GM13976 (cell line): ENCODE measurements around the gene S1PR4.

Source experiments
- DNase-seq: peaks from one replicate; pipeline ENCODE4 v3.0.0; 2012; ENCODE audit warnings: low spot score
- in situ Hi-C: fragments of 300-500 bp; cut with MboI; formaldehyde crosslinking; loops from one replicate; pipeline ENCODE4 v1.12.0; 2022; ENCODE audit warnings: low sequenced_read_pairs, mixed read lengths, inconsistent platforms; ENCODE audit not compliant: unreplicated experiment
- TF ChIP-seq, protein P1 (sequence below): IDR thresholded peaks from 2 replicates; pipeline ENCODE4 v1.5.1; 2012; ENCODE audit warnings: borderline replicate concordance, mild to moderate bottlenecking; ENCODE audit not compliant: insufficient read depth; ENCODE audit errors: extremely low read depth, missing control alignments, control extremely low read depth

S1PR4 gene

DNA sequence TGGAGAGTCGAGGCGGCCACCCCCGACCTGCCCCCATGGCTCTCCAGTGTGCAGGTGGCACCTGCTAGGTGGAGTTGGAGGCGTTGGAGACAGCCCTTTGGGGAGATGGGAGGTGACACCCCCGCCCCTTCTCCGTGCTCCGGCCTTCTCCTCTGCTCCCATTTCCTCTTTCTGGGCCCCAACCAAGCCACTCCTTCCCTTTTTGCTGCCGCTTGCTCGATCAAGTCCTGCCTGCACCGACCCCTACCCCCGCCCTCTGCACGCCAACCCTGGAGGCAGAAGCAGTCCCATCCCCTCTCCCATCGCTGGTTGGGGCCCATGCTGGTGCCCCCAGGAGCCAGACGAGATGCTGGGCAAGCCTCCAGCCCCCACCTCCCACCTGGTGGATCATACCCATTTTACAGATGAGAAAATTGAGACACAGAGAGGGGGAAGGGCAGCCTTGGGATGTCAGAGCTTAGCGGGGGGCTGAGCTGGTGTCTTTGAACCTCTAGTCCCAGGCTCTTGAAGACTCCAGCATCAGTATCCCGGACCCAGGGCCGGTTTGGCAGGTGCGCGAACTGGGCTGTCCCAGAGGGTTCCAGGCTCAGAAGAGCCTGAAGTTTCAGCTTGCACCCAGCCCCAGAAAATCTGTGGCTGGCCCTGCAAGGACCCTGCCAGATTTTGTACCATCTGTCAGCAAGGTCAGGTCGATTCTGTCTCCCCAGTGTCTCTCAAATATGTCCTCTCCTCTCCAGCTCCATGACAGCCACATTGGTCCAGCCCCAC, 32.5 kb upstream of the S1PR4 start:
- TF ChIP-seq, protein P1, sequence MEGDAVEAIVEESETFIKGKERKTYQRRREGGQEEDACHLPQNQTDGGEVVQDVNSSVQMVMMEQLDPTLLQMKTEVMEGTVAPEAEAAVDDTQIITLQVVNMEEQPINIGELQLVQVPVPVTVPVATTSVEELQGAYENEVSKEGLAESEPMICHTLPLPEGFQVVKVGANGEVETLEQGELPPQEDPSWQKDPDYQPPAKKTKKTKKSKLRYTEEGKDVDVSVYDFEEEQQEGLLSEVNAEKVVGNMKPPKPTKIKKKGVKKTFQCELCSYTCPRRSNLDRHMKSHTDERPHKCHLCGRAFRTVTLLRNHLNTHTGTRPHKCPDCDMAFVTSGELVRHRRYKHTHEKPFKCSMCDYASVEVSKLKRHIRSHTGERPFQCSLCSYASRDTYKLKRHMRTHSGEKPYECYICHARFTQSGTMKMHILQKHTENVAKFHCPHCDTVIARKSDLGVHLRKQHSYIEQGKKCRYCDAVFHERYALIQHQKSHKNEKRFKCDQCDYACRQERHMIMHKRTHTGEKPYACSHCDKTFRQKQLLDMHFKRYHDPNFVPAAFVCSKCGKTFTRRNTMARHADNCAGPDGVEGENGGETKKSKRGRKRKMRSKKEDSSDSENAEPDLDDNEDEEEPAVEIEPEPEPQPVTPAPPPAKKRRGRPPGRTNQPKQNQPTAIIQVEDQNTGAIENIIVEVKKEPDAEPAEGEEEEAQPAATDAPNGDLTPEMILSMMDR = no peak
- no peak for DNase-seq
- in situ Hi-C loops = no loop called here

DNA sequence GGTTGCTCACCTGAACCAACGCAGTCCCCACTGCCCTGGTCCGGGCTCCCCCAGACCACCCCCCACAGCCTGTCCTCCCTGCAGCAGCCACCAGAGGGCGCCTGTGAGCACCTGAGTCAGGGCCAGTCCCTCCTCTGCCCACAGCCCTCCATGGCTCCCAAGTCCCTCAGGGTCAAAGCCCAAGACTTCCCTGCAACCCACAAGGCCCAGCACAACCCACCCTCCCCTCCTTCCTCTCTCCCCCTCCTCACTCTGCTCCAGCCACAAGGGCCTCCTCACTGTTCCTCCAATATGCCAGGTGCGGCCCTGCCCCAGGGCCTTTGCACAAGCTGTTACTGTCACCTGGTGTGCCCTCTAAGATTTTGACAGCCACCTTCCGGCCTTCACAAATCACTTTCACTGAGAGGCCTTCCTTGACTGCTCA, 31.9 kb upstream of the S1PR4 start:
- in situ Hi-C loops = no loop called here
- peak; percentile 64 for DNase-seq
- TF ChIP-seq, protein P1 = peak; percentile 69

DNA sequence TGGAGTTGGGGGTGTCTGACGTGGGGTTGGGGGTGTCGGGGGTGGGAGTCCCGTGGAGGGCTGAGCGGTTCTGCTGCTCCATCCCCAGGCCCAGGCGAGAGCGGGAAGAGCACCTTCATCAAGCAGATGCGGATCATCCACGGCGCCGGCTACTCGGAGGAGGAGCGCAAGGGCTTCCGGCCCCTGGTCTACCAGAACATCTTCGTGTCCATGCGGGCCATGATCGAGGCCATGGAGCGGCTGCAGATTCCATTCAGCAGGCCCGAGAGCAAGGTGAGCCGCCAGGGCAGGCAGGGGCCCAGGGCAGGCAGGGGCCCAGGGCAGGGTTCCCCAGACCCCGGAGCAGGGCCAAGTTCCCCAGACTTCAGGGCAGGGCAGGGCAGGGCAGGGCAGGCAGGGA, 30.1 kb upstream of the S1PR4 start:
- in situ Hi-C loops = no loop called here
- no peak for DNase-seq
- TF ChIP-seq, protein P1 = no peak

DNA sequence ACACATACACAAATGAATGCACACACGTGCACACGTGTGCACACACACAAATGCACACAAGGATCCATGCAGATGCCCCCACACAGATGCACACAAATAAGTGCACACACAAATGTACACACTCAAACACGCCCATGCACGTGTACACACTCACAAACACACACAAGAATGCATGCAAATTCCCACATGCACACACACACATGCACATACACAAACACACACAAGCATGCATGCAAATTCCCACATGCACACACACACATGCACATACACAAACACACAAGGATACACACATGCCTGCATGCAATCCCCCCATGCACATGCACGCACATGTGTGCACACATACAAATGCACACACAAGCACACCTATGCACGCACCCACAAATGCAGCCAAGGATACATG, 29.5 kb upstream of the S1PR4 start:
- DNase-seq = no peak
- TF ChIP-seq, protein P1 = no peak
- in situ Hi-C loops = no loop called here

DNA sequence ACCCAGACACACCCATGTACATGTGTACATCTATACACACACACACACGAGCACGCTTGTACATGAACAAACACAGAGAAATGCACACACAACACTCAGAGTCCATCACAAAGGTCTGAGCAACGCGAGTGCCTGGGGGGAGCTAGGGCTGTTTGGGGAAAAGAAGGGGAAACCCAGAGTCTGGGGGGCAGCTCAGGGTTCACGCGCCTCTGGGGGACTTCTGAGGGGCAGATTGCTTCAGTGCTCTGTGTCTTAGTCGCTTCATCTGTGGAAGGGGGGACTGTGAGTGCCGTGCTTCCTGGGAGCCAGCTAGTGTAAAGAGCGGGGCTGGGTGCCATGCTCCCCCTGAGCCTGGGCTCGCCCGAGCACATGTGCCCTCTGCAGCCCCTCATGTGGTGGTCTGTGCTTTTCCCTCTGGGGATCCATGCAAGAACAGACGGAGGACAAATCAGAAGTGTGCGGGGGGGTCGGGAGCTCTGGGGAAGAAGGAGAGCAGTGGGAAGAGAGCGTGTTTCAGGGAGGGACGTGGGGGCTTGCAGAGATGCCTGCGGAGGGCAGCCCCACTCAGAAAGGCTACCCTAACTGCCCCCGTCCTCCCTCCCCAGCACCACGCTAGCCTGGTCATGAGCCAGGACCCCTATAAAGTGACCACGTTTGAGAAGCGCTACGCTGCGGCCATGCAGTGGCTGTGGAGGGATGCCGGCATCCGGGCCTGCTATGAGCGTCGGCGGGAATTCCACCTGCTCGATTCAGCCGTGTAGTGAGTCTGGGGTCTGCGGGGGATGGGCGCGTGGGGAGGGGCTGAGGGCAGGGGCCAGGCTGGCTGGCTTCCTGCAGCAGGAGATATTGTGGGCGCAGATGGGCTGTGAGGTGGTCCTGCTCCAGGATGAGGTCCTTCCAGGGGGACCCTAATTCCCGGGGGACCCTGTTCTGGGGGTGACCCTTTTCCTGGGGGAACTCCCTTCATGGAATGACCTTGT, 28.8 kb upstream of the S1PR4 start:
- TF ChIP-seq, protein P1 = no peak
- in situ Hi-C loops = no loop called here
- DNase-seq = peak; percentile 55

DNA sequence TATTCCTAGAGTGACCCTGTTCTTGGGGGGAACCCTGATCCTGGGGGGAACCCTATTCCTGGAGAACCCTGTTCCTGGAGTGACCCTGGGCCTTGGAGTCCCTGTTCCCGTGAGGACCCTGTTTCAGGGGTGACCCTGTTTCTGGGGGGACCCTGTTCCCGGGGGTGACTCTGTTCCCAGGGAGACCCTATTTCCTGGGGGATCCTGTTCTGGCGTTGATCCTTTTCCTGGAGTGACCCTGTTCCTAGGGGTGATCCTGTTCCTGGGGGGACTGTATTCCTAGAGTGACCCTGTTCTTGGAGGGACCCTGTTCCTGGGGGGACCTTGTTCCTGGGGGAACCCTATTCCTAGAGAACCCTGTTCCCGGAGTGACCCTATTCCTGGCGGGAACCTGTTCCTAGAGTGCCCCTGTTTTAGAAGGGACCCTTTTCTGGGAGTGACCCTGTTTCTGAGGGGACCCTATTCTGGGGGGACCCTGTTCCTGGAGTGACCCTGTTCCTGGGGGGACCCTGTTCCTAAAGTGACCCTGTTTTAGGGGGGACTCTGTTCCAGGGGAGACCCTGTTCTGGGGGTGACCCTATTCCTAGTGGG, 27.7 kb upstream of the S1PR4 start:
- TF ChIP-seq, protein P1 = no peak
- in situ Hi-C loops = no loop called here
- DNase-seq = no peak
